NCI-H82 treated with DMSO at 0.1 percent for 48 hours (cell line): ENCODE results near the gene TMCC2.
A peak's percentile ranks its signal among the peaks of the same experiment; 100 is the strongest.
"Not testable (repeated sequence)": the region's sequence is repeated elsewhere in the genome, so short reads cannot be mapped to it uniquely, and the experiment has no call there.

Experiments used
- DNase-seq: peaks from one replicate; lab custom pipeline; 2025; ENCODE audit not compliant: unreplicated experiment; lab: John Stamatoyannopoulos, UW

Gene TMCC2

DNA sequence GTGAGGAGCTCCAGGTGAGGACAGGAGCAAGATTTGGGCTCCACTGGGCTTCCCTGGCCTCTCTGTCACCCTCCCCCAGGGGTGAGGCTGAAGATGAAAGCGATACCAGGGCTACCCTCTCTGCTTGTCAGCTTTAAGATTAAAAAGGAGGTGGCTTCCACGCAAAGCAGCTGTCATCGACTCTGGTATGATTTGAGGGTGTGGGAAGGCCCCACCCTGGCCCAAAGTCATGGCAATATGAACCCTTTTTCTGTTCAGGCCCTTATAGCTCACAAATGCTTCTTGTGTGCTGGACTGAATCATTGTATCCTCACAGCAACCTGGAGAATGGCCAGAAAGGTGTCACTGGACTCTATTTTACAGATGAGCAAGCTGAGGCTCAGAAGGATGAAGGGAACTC, 52.2 kb downstream of the TMCC2 start:
- no peak for DNase-seq

DNA sequence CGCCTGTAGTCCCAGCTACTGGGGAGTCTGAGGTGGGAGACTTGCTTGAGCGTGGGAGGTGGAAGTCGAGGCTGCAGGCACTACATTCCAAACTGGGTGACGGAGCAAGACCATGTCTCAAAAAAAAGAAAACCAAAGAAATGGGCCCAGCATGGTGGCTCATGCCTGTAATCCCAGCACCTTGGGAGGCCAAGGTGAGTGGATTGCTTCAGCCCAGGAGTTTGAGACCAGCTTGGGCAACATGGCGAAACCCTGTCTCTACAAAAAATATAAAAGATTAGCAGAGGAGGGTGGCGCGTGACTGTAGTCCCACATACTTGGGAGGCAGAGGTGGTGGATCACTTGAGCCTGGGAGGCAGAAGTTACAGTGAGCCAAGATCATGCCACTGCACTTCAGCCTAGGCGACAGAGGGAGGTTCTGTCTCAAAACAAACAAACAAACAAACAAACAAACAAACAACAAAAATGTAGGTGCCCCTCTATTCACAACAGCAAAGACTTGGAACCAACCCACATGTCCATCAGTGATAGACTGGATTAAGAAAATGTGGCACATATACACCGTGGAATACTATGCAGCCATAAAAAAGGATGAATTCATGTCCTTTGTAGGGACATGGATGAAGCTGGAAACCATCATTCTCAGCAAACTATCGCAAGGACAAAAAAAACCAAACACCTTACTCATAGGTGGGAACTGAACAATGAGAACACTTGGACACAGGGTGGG, 53.1 kb downstream of the TMCC2 start:
- not testable (repeated sequence) for DNase-seq

- no peak for DNase-seq
Observed at GRCh38 chr1:205283270-205284147, 55.8 kb downstream of the TMCC2 start.

GRCh38 chr1:205284420-205285144, 56.8 kb downstream of the TMCC2 start:
- DNase-seq: peak; percentile 29

DNA sequence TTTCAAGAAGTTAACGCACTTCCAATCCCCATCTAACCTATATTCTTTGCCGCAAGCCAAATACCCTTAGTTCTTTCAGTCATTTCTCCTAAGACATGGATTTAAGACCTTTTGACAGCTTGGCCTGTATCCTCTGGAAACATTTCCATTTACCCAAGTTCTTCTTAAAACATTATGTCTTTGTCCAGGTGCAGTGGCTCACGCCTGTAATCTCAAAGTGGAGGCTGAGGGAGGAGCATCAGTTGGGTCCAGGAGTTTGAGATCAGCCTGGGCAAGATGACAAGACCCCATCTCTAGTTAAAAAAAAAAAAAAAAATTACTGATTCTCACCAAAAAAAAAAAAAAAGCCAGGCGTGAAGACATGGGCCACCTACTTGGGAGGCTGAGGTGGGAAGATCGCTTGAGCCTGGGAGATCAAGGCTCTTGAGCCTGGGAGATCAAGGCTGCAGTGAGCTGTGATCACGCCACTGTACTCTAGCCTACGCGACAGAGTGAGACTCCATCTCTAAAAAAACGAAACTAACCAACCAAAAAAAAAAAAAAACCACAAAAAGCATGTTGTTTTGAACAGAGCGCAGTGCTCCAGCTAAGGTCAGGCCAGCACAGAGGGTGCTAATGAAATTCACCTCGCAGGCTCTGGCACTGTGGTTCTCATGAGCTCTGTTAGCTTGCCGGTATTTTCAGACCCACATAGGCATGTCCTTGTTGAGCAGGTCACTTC, 57.8 kb downstream of the TMCC2 start:
- DNase-seq: no peak

DNA sequence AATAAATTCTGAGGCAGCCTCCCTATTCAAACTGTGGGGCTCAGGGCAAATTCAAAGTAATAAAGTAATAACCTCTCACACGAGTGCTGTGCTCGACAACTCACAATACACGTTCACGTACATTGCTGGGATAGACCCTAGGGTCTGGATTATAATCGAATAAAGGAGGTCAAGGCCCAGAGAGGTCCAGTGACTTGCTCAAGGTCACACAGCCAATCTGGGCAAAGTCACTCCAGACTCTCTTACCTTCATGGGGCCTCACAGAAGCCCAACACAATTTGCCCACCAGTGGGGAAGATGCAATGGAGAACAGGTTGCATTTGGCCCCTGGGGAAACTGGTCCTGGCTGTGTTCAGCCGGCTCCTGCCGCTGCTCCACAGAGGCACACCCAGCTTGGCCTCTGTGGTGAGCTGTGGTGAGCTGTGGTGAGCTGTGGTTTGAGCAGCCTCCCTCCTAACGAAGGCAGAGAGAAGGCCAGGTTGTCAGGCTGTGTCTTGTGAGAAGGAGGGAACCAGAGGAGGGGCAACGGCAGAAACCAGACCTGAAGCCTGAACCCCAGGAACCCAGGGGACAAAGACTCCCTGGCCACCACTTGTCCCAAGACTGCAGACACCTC, 58.7 kb downstream of the TMCC2 start:
- DNase-seq: no peak

- no peak for DNase-seq
Observed at GRCh38 chr1:205287076-205287475, 59.3 kb downstream of the TMCC2 start.

DNA sequence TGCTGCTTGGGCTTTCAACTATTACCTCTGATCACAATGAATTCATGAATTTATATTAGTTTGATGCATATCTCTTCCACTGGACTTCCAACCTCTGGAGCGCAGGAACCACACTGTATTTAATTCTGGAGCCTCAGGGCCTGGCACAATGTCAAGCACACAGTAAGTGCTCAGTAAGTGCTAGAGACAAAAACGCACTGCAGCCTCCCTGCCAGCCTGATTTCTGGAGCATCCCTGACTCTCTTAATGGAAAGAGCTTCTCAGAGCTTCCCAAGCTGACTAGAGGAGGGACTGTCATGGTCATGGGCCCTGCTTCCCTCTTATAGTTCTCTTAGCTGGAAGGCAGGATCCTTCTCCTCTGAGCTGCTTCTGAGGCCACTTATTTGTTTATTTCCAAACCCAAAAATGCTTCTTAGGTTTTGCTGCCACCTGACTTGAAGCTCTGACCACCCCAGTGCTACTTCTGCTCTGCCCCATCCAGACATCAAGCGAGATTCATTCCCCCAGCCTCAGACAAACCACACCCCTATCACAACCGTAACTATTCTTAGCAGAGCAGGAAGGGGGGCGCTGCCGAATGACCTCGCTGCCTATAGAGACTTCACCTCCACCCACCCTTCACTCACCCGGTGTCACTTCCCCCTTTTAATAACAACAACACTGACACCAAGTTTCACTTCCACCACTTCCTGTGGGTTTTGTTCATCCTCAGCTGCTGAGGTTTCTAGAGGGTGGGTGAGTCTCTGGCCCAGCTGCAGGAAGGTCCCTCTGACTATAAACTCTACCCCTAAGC, 60.2 kb downstream of the TMCC2 start:
- no peak for DNase-seq

- DNase-seq: no peak
Observed at GRCh38 chr1:205291596-205291995, 63.9 kb downstream of the TMCC2 start.

GRCh38 chr1:205293350-205294074, 65.8 kb downstream of the TMCC2 start:
- DNase-seq: no peak

GRCh38 chr1:205294175-205294917, 66.6 kb downstream of the TMCC2 start:
- DNase-seq: no peak

DNA sequence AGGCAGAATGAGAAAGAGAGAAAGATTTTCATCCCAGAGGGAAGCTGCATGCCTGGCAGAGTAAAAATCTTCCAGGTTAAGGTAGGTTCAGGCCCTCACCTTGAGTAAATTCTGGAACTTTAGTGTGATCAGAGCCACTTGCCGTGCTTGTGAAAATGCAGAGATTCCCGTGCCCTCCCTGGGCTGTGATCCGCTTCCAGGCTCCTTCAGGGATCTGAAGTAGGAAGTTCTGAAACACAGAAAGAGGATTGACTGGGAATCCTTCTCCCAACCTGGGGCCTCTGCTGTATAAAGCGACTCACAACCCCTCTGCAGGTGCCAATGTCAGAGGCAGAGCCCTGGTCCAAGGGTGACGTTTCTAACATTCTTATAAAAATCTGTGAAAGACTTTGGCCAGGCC, 67.2 kb downstream of the TMCC2 start:
- no peak for DNase-seq

DNA sequence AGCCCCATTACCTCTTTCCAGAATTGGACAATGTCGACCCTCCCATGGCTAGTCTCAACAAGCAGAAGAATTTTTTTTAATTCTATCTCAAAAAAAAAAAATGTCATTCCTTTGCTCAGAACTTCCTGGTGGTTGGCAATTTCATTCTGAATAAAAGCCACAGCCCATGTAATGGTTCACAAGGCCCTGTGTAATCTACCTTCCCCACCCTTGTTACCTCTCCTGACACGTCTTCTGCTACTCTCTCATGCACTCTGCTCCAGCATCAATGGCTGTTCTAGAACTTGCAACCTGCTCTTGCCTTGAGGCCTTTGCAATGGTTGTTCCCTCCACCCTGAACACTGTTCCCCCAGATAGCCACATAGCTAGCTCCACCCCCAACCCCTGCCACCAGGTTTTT, 68.4 kb downstream of the TMCC2 start:
- DNase-seq: no peak

DNA sequence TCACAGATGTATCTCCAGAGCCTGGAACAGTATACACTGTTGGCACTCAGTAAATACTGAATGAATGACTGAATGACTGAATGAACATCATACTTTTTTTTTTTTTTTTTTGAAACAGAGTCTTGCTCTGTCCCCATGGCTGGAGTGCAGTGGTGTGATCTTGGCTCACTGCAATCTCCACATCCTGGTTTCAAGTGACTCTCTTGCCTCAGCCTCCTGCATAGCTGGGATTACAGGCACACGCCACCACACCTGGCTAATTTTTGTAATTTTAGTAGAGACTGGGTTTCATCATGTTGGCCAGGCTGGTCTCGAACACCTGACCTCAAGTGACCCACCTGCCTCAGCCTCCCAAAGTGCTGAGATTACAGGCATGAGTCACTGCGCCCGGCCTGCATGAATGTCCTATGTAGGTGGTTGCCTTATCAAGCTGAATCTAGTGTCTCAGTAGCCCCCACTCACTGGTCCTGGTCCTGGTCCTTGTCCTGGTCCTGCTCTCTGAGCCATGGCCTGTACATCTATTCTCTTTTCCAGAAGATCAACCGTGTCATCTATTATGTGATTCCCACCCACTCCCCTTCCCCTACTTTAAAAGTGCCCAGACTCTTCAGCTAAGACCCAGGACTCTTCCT, 69.9 kb downstream of the TMCC2 start:
- DNase-seq: not testable (repeated sequence)

- DNase-seq: no peak
Observed at GRCh38 chr1:205298191-205298994, 70.6 kb downstream of the TMCC2 start.

GRCh38 chr1:205300149-205300548, 72.4 kb downstream of the TMCC2 start:
- no peak for DNase-seq

- DNase-seq: peak; percentile 71
Observed at GRCh38 chr1:205301205-205301821, 73.6 kb downstream of the TMCC2 start.
